Astrocyte (in vitro differentiated cells and primary cell): Measurements from ENCODE around the gene PLCL1.

Source experiments
- CTCF ChIP-seq: IDR thresholded peaks from 2 replicates; pipeline ENCODE4 v1.5.1; 2011; ENCODE audit warnings: low read depth, mild to moderate bottlenecking, inconsistent platforms, low read length, moderate library complexity; ENCODE audit not compliant: insufficient read depth
- EZH2 ChIP-seq: IDR thresholded peaks from 2 replicates; pipeline ENCODE4 v1.6.1; 2012; ENCODE audit warnings: mild to moderate bottlenecking, low read length, inconsistent platforms; ENCODE audit not compliant: insufficient read depth

- TF ChIP-seq CTCF (peak; percentile 59), EZH2 (no peak)
Measured at GRCh38 chr2:197813093-197813787, 8.8 kb downstream of the PLCL1 start.
